ENCODE data around the gene FOXO6. TPM values are rescaled to one million over a fixed set of nuclear protein-coding genes. Genes with fewer than 3 reads are reported as not detected.

FOXO6 gene
- total RNA-seq, 1 donor from 2014 or later: 38.4 TPM

DNA sequence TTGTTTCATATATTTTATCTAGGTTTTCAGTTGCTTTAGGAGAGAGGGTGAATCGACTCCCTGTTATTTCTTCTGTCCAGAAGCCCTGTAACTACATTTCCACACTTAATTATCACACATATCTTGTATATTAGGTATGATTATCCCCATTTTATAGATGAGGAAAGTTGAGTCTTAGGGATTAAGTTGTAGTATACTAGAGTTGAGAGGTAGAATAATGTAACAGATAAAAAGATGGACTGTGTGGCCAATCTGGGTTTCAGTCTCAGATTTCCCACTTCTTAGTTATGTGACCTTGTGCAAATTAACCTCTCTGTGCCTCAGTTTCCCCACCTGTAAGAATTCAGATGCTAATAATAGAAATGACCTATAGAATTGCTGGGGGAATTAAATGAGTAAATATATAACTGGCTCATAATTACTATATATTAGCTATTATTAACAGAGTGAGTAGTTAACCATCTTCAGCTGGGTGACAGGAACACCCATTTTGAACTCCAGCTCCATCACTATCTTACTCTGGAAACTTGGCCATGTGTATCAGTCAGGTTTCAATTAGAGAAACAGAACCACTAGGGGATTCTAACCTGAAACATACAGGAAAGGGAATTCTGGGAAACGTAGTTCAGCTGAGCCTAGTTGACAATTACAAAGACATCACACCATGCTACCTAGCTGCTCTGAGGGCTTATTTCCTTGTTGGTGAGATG is 20.4 kb upstream of the FOXO6 start:
- Mint-ChIP-seq H3K4me3 (no peak overlapping the region), H3K9me3 (peaks cover 9% of the 10 kb centered on the region), H3K36me3 (peaks cover 3% of the 10 kb centered on the region), H3K4me1 (no peaks in the 10 kb centered on the region), H3K27ac (no peak overlapping the region), H3K27me3 (ENCODE audit: low read depth) (peaks cover 2% of the 10 kb centered on the region)
- no peak for DNase-seq (ENCODE audit: low spot score in 2 of 2, unreplicated experiment in 2 of 2)
- TF ChIP-seq, protein P1, sequence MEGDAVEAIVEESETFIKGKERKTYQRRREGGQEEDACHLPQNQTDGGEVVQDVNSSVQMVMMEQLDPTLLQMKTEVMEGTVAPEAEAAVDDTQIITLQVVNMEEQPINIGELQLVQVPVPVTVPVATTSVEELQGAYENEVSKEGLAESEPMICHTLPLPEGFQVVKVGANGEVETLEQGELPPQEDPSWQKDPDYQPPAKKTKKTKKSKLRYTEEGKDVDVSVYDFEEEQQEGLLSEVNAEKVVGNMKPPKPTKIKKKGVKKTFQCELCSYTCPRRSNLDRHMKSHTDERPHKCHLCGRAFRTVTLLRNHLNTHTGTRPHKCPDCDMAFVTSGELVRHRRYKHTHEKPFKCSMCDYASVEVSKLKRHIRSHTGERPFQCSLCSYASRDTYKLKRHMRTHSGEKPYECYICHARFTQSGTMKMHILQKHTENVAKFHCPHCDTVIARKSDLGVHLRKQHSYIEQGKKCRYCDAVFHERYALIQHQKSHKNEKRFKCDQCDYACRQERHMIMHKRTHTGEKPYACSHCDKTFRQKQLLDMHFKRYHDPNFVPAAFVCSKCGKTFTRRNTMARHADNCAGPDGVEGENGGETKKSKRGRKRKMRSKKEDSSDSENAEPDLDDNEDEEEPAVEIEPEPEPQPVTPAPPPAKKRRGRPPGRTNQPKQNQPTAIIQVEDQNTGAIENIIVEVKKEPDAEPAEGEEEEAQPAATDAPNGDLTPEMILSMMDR (IDR thresholded peaks at IDR 0.05; ENCODE audit: unreplicated experiment): no peak

DNA sequence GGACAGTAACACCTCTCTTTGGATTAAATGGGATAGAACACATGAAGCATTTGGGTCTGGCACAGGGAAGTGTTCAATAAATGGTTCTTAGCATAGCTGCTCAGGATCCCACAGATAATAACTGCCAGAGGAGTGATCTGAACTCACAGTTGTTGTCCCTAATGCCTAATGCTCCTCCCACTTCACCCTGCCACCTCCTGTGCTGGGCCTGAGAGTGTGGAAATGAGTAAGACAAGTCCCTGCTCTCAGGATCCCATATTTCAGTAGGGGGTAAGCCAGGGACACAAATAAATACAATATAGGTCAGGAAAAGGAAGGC is 19.9 kb upstream of the FOXO6 start:
- H3K27me3 Mint-ChIP-seq (ENCODE audit: low read depth): peaks cover under 1% of the 10 kb centered on the region
- no peak overlapping the region for H3K4me3 Mint-ChIP-seq
- no peak overlapping the region for H3K27ac Mint-ChIP-seq
- TF ChIP-seq, protein P1 (IDR thresholded peaks at IDR 0.05; ENCODE audit: unreplicated experiment): no peak
- H3K9me3 Mint-ChIP-seq: peaks cover 9% of the 10 kb centered on the region
- DNase-seq (ENCODE audit: low spot score in 2 of 2, unreplicated experiment in 2 of 2): peak in 1 of 2 experiments; percentile 17
- peaks cover 3% of the 10 kb centered on the region for H3K36me3 Mint-ChIP-seq
- no peaks in the 10 kb centered on the region for H3K4me1 Mint-ChIP-seq

GRCh38 chr1:41341772-41342562 is 19.3 kb upstream of the FOXO6 start:
- H3K4me1 Mint-ChIP-seq: no peaks in the 10 kb centered on the region
- H3K27ac Mint-ChIP-seq: no peak overlapping the region

GRCh38 chr1:41342774-41343355 is 18.4 kb upstream of the FOXO6 start:
- peaks cover 9% of the 10 kb centered on the region for H3K9me3 Mint-ChIP-seq
- H3K4me3 Mint-ChIP-seq: no peak overlapping the region
- no peaks in the 10 kb centered on the region for H3K27me3 Mint-ChIP-seq (ENCODE audit: low read depth)
- peak in 1 of 2 experiments; percentile 32 for DNase-seq (ENCODE audit: low spot score in 2 of 2, unreplicated experiment in 2 of 2)
- TF ChIP-seq, protein P1 (IDR thresholded peaks at IDR 0.05; ENCODE audit: unreplicated experiment): no peak
- no peak overlapping the region for H3K27ac Mint-ChIP-seq
- peaks cover 3% of the 10 kb centered on the region for H3K36me3 Mint-ChIP-seq
- H3K4me1 Mint-ChIP-seq: no peaks in the 10 kb centered on the region

More at GRCh38 chr1:41341772-41342562, 19.3 kb upstream of the FOXO6 start:
- peak in 1 of 2 experiments; percentile 35 for DNase-seq (ENCODE audit: low spot score in 2 of 2, unreplicated experiment in 2 of 2)
- H3K27me3 Mint-ChIP-seq (ENCODE audit: low read depth): no peaks in the 10 kb centered on the region
- no peak overlapping the region for H3K4me3 Mint-ChIP-seq
- H3K36me3 Mint-ChIP-seq: peaks cover 3% of the 10 kb centered on the region
- TF ChIP-seq, protein P1 (IDR thresholded peaks at IDR 0.05; ENCODE audit: unreplicated experiment): no peak
- peaks cover 9% of the 10 kb centered on the region for H3K9me3 Mint-ChIP-seq

DNA sequence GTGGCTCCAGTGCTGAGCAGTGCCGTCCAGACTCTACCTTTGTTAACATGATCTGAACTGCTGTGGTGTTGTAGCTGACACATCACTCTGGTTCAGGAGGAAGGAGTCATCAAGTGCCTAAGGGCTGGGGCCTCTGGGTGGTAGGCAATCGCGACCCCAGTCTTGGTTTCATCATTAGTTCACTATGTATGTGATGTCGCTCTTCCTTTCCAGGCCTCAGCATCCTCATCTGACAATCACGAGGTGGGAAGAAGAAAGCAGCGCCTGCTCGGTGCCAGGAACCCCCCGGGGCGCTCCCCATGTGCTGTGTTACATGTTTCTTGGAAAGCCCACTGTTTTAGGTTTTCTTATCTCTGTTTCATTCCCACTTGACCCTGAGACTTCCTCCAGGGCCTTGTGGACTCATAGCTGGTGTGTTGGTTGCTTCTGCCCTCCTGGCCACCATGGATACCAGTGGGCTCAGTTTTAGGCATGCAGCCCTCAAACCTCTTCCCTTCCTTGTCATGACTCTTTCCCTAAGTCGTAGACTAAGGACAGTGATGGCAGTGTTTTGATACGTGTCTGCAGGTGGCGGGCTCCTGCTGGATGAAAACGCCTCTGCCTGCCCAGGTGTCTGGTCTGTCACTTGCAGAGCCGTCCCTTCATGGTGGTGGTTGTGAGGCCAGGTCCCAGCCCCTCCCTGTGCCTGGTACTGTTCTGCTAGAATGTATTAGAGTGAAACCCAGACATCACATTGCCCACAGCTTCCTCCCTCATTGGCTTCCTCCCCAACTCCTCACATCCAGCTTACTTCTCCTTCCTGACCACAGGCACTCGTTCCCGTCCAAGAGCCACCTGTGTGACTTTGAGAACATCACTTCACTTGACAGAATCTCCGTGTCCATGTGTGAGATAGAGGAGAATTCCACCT is 17.2 kb upstream of the FOXO6 start:
- H3K36me3 Mint-ChIP-seq: no peaks in the 10 kb centered on the region
- TF ChIP-seq, protein P1 (IDR thresholded peaks at IDR 0.05; ENCODE audit: unreplicated experiment): no peak

More for the DNA sequence above, 17.2 kb upstream of the FOXO6 start:
- no peak overlapping the region for H3K4me3 Mint-ChIP-seq
- no peak overlapping the region for H3K27ac Mint-ChIP-seq
- H3K4me1 Mint-ChIP-seq: no peaks in the 10 kb centered on the region
- DNase-seq (ENCODE audit: low spot score in 2 of 2, unreplicated experiment in 2 of 2): peak in 1 of 2 experiments; percentile 24
- H3K27me3 Mint-ChIP-seq (ENCODE audit: low read depth): no peaks in the 10 kb centered on the region
- H3K9me3 Mint-ChIP-seq: no peaks in the 10 kb centered on the region

All from mesothelial cell of epicardium (in vitro differentiated cells).